ENCODE data around the gene MED28. TPM values are rescaled to one million over a fixed set of nuclear protein-coding genes. Genes with fewer than 3 reads are reported as not detected.

Gene MED28, protein sequence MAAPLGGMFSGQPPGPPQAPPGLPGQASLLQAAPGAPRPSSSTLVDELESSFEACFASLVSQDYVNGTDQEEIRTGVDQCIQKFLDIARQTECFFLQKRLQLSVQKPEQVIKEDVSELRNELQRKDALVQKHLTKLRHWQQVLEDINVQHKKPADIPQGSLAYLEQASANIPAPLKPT
- 24.0 to 45.7 TPM (median 26.9 TPM) in 5 replicates for total RNA-seq (2022; extraction: Qiagen RNA extraction; ENCODE audit: low read depth)

DNA sequence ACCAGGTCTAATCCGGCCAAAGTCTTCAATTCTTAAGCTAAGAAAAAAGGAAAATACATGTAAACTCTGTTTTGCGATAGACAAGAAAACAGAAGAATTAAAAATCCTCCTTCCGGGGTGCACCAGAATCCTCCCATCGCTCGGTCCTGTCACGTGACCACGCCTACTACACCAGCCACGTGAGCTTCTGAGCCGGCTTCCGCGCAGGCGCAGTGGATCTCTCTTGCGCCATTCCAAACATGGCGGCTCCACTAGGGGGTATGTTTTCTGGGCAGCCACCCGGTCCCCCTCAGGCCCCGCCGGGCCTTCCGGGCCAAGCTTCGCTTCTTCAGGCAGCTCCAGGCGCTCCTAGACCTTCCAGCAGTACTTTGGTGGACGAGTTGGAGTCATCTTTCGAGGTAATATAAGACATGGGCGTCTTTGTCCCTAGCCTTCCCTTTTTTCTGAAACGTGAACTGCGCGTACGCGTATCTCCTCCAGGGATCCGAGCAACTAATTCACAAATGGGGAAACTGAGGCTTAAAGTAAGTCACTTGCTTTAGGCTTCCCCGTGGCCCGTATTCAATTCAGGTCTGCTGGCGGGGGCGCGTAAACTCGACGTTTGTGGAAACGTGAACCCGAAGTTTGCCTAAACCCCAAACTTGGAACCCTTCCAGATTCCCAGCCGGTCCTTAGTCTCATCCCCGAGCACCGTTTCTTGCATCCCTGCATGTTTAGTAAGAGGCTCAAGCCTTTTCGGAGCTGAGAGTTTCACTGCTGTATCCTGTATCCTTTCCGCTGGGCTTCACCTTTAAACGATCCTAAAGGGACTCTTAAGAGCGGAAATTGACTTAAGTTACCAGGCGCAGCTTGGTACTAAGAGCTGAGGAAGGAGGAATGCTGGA, at the start of gene MED28:
MED28 (plus strand) TSS at position 226 of the 884 bp plus-strand sequence; CDS start at position 240, 14 bp downstream.

DNA sequence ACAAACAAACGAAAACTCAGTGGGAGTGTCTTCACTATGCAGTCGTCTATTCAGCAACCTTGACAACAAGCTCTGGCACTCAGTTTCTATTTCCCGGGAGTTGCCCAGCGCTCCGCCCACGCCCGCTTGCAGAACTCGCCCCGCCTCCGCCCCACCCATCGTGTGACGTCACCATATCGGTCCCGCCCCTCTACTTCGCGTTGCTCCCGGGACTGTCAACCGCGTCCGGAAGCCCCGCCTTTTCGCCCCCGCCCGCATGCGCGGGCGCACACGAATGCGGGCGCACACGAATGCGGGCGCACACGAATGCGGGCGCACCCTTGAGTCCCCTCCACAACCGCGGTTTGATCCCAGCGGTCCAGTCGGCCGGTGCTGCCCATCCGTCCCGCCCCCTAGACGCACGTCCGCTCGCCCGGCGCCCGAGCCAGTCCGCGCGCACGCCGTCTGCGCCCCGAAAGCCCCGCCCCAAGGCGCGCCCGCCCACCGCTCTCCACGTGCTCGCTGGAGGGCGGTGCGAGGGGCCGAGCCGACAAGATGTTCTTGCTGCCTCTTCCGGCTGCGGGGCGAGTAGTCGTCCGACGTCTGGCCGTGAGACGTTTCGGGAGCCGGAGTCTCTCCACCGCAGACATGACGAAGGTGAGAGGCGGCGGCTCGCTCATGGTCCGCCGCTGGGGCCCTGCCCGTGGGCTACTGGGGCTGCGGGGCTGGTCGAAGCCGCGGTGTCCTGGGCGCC, 37.3 kb upstream of the MED28 start, which contains the start of gene LAP3:
LAP3 (plus strand) TSS at position 267 of the 733 bp plus-strand sequence; CDS start at position 535, 268 bp downstream.

Other genes starting within 250 kb of the MED28 start
- gene QDPR, start 102.6 kb upstream of the MED28 start, total RNA-seq (2022; extraction: Qiagen RNA extraction; ENCODE audit: low read depth) = 46.7 to 51.5 TPM (median 49.4 TPM) in 5 replicates
- not detected in 5 replicates for gene CLRN2, start 99.5 kb upstream of the MED28 start, total RNA-seq (2022; extraction: Qiagen RNA extraction; ENCODE audit: low read depth)
- gene LAP3, start 37.4 kb upstream of the MED28 start, total RNA-seq (2022; extraction: Qiagen RNA extraction; ENCODE audit: low read depth) = 33.0 to 53.9 TPM (median 35.3 TPM) in 5 replicates
- 0.02 to 0.07 TPM (median 0.04 TPM) in 5 replicates for gene FAM184B, start 167.0 kb downstream of the MED28 start, total RNA-seq (2022; extraction: Qiagen RNA extraction; ENCODE audit: low read depth)
- 4.5 to 7.9 TPM (median 6.0 TPM) in 5 replicates for gene DCAF16, start 196.1 kb downstream of the MED28 start, total RNA-seq (2022; extraction: Qiagen RNA extraction; ENCODE audit: low read depth)
- gene NCAPG, start 196.3 kb downstream of the MED28 start, total RNA-seq (2022; extraction: Qiagen RNA extraction; ENCODE audit: low read depth) = 19.4 to 31.0 TPM (median 27.6 TPM) in 5 replicates

All from A549 treated with ZK216348 at 1 μM for 4 hours (cell line).